Measurements from ENCODE around the gene KSR1. TPM values are rescaled to one million over a fixed set of nuclear protein-coding genes. Genes with fewer than 3 reads are reported as not detected.

The KSR1 gene
- total and polyA plus RNA-seq, 2 donors (not counting 1 experiment from before 2014, with no cell fraction given): 5.3 to 10.1 TPM

GRCh38 chr17:27524594-27524993, 68.3 kb downstream of the KSR1 start:
- Histone ChIP-seq H3K79me2 (ENCODE audit: control insufficient read depth, insufficient read depth, low read length) (no peaks in the 10 kb centered on the region), H3K36me3 (ENCODE audit: control insufficient read depth, insufficient read depth, low read length) (no peaks in the 10 kb centered on the region)

GRCh38 chr17:27525316-27525715, 69.1 kb downstream of the KSR1 start:
- no peak for DNase-seq (ENCODE audit: low read depth in 2 of 2)
- TF ChIP-seq EZH2 (IDR thresholded peaks at IDR 0.05; ENCODE audit: low read length, missing control alignments): no peak
- TF ChIP-seq, protein P1, sequence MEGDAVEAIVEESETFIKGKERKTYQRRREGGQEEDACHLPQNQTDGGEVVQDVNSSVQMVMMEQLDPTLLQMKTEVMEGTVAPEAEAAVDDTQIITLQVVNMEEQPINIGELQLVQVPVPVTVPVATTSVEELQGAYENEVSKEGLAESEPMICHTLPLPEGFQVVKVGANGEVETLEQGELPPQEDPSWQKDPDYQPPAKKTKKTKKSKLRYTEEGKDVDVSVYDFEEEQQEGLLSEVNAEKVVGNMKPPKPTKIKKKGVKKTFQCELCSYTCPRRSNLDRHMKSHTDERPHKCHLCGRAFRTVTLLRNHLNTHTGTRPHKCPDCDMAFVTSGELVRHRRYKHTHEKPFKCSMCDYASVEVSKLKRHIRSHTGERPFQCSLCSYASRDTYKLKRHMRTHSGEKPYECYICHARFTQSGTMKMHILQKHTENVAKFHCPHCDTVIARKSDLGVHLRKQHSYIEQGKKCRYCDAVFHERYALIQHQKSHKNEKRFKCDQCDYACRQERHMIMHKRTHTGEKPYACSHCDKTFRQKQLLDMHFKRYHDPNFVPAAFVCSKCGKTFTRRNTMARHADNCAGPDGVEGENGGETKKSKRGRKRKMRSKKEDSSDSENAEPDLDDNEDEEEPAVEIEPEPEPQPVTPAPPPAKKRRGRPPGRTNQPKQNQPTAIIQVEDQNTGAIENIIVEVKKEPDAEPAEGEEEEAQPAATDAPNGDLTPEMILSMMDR (conservative IDR thresholded peaks at IDR 0.05 in 1 of 2, IDR thresholded peaks at IDR 0.05 in 1 of 2; ENCODE audit: low read depth in 1 of 2, low read length in 2 of 2): no peak
- Histone ChIP-seq H3K36me3 (ENCODE audit: control insufficient read depth, insufficient read depth, low read length) (no peaks in the 10 kb centered on the region), H2AFZ (ENCODE audit: low read length) (no peak overlapping the region), H3K4me2 (ENCODE audit: extremely low read depth, insufficient read depth, low read length) (no peak overlapping the region), H4K20me1 (ENCODE audit: control insufficient read depth, extremely low read depth, insufficient read depth, low read length) (no peaks in the 10 kb centered on the region), H3K27ac (ENCODE audit: insufficient read depth, low read length) (no peak overlapping the region), H3K4me1 (ENCODE audit: control insufficient read depth, extremely low read depth, insufficient read depth, low read length) (no peaks in the 10 kb centered on the region), H3K4me3 (replicated peaks in 1 of 4; ENCODE audit: control extremely low read depth in 1 of 4, insufficient read depth in 1 of 4, low read depth in 3 of 4, low read length in 4 of 4) (no peak overlapping the region), H3K9ac (ENCODE audit: insufficient read depth, low read length) (no peak overlapping the region), H3K27me3 (ENCODE audit: control insufficient read depth, insufficient read depth, low read length) (no peaks in the 10 kb centered on the region), H3K79me2 (ENCODE audit: control insufficient read depth, insufficient read depth, low read length) (no peaks in the 10 kb centered on the region), H3K9me3 (ENCODE audit: control insufficient read depth, insufficient read depth, low read depth, low read length) (no peaks in the 10 kb centered on the region)

More at GRCh38 chr17:27524594-27524993, 68.3 kb downstream of the KSR1 start:
- DNase-seq (ENCODE audit: low read depth in 2 of 2): no peak
- H3K4me2 ChIP-seq (ENCODE audit: extremely low read depth, insufficient read depth, low read length): no peak overlapping the region
- H3K9ac ChIP-seq (ENCODE audit: insufficient read depth, low read length): no peak overlapping the region
- no peaks in the 10 kb centered on the region for H3K9me3 ChIP-seq (ENCODE audit: control insufficient read depth, insufficient read depth, low read depth, low read length)
- no peak overlapping the region for H3K4me3 ChIP-seq (replicated peaks in 1 of 4; ENCODE audit: control extremely low read depth in 1 of 4, insufficient read depth in 1 of 4, low read depth in 3 of 4, low read length in 4 of 4)
- H3K4me1 ChIP-seq (ENCODE audit: control insufficient read depth, extremely low read depth, insufficient read depth, low read length): no peaks in the 10 kb centered on the region
- no peaks in the 10 kb centered on the region for H4K20me1 ChIP-seq (ENCODE audit: control insufficient read depth, extremely low read depth, insufficient read depth, low read length)
- no peaks in the 10 kb centered on the region for H3K27me3 ChIP-seq (ENCODE audit: control insufficient read depth, insufficient read depth, low read length)
- H2AFZ ChIP-seq (ENCODE audit: low read length): no peak overlapping the region
- H3K27ac ChIP-seq (ENCODE audit: insufficient read depth, low read length): no peak overlapping the region
- TF ChIP-seq EZH2 (IDR thresholded peaks at IDR 0.05; ENCODE audit: low read length, missing control alignments): no peak

DNA sequence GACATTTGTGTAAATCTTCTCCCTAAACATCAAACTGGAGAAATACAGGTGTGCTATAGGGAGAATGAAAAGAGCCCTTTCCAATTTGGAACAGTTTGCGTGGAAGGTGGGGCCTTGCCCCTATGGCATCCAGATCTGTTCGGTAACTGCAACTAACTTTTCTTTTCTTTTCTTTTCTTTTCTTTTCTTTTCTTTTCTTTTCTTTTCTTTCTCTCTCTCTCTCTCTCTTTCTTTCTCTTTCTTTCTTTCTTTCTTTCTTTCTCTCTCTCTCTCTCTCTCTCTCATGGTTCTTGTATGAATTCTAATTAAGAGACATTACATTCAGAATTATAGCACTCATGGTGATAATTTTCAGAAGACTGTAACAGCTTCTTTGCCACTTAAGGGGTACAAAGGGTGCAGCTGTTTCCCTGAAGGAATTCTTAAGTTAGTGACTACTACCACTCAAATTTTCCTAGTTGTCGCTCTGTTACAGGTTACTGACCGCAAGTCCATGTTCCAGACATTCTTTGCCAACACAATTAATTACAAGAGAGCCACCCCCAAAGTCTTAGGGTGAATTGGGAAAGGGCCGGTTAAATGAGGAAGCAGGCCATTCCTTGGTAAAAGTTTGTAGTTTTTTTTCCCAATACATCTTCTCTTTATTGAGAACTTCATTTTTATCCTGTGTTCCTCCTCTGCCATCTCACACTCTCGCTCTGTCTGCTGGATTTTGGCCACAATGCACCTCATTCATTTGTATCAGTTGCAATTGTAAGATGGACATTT, 69.8 kb downstream of the KSR1 start:
- Histone ChIP-seq H3K9ac (ENCODE audit: insufficient read depth, low read length) (no peak overlapping the region), H3K9me3 (ENCODE audit: control insufficient read depth, insufficient read depth, low read depth, low read length) (no peaks in the 10 kb centered on the region), H3K4me3 (replicated peaks in 1 of 4; ENCODE audit: control extremely low read depth in 1 of 4, insufficient read depth in 1 of 4, low read depth in 3 of 4, low read length in 4 of 4) (no peak overlapping the region), H3K4me1 (ENCODE audit: control insufficient read depth, extremely low read depth, insufficient read depth, low read length) (no peaks in the 10 kb centered on the region), H3K27ac (ENCODE audit: insufficient read depth, low read length) (no peak overlapping the region), H3K4me2 (ENCODE audit: extremely low read depth, insufficient read depth, low read length) (no peak overlapping the region), H3K27me3 (ENCODE audit: control insufficient read depth, insufficient read depth, low read length) (no peaks in the 10 kb centered on the region), H3K36me3 (ENCODE audit: control insufficient read depth, insufficient read depth, low read length) (no peaks in the 10 kb centered on the region), H3K79me2 (ENCODE audit: control insufficient read depth, insufficient read depth, low read length) (no peaks in the 10 kb centered on the region), H2AFZ (ENCODE audit: low read length) (peak overlapping the region; percentile 7), H4K20me1 (ENCODE audit: control insufficient read depth, extremely low read depth, insufficient read depth, low read length) (no peaks in the 10 kb centered on the region)
- DNase-seq (ENCODE audit: low read depth in 2 of 2): no peak
- TF ChIP-seq EZH2 (IDR thresholded peaks at IDR 0.05; ENCODE audit: low read length, missing control alignments): no peak
- TF ChIP-seq, protein P1 (conservative IDR thresholded peaks at IDR 0.05 in 1 of 2, IDR thresholded peaks at IDR 0.05 in 1 of 2; ENCODE audit: low read depth in 1 of 2, low read length in 2 of 2): no peak
